DLD1 (cell line): ENCODE results near the gene ADGRG3.

ENCODE experiments used
- in situ Hi-C: cut with HindIII; loops from 2 replicates; pipeline ENCODE4 v1.10.0; 2017; ENCODE audit warnings: low sequenced_read_pairs

Gene ADGRG3

GRCh38 chr16:57630407-57630797 lies 37.7 kb upstream of the ADGRG3 start:
- in situ Hi-C loops: no loop called here

GRCh38 chr16:57630931-57631845 lies 36.9 kb upstream of the ADGRG3 start:
- in situ Hi-C loops: no loop called here

- in situ Hi-C loops: no loop called here
Measured at GRCh38 chr16:57632568-57632967, 35.5 kb upstream of the ADGRG3 start.

GRCh38 chr16:57633383-57634064 lies 34.6 kb upstream of the ADGRG3 start:
- in situ Hi-C loops: no loop called here

GRCh38 chr16:57634171-57634570 lies 33.9 kb upstream of the ADGRG3 start:
- in situ Hi-C loops: no loop called here

GRCh38 chr16:57635266-57636097 lies 32.6 kb upstream of the ADGRG3 start:
- in situ Hi-C loops: no loop called here

GRCh38 chr16:57636184-57636583 lies 31.9 kb upstream of the ADGRG3 start:
- in situ Hi-C loops: no loop called here

- in situ Hi-C loops: no loop called here
Measured at GRCh38 chr16:57637020-57637419, 31.1 kb upstream of the ADGRG3 start.

- in situ Hi-C loops: no loop called here
Measured at GRCh38 chr16:57637424-57637823, 30.7 kb upstream of the ADGRG3 start.

GRCh38 chr16:57637965-57638364 lies 30.1 kb upstream of the ADGRG3 start:
- in situ Hi-C loops: no loop called here

- in situ Hi-C loops: no loop called here
Measured at GRCh38 chr16:57638381-57638780, 29.7 kb upstream of the ADGRG3 start.

GRCh38 chr16:57639172-57639887 lies 28.8 kb upstream of the ADGRG3 start:
- in situ Hi-C loops: no loop called here

- in situ Hi-C loops: no loop called here
Measured at GRCh38 chr16:57640185-57640584, 27.9 kb upstream of the ADGRG3 start.

GRCh38 chr16:57640612-57641011 lies 27.5 kb upstream of the ADGRG3 start:
- in situ Hi-C loops: no loop called here

GRCh38 chr16:57642160-57643135 lies 25.7 kb upstream of the ADGRG3 start:
- in situ Hi-C loops: no loop called here

GRCh38 chr16:57643147-57643874 lies 24.8 kb upstream of the ADGRG3 start:
- in situ Hi-C loops: no loop called here

GRCh38 chr16:57643910-57644309 lies 24.2 kb upstream of the ADGRG3 start:
- in situ Hi-C loops: no loop called here

GRCh38 chr16:57644383-57645014 lies 23.6 kb upstream of the ADGRG3 start:
- in situ Hi-C loops: no loop called here
